CD14-positive monocyte (primary cell): ENCODE results near the gene FOXP1. TPM values are rescaled to one million over a fixed set of nuclear protein-coding genes. Genes with fewer than 3 reads are reported as not detected.

Experiments used
- DNase-seq, 3 donors: peaks; one replicate each; pipeline ENCODE4 v3.0.0-alpha.2; 2011 to 2022
- H2AFZ ChIP-seq: 2 replicates; pipeline ENCODE4 v1.6.0; 2012; ENCODE audit warnings: mild to moderate bottlenecking, low read depth, low read length, inconsistent platforms; ENCODE audit not compliant: insufficient read depth, poor library complexity, severe bottlenecking
- H3K27ac ChIP-seq, 2 donors: 1 replicate in 1 of 2; 2 replicates in 1 of 2; pipeline ENCODE4 v1.5.1; 2012 to 2013; ENCODE audit warnings: low read length in 2 of 2, control low read depth in 1 of 2, inconsistent platforms in 1 of 2, low read depth in 1 of 2, mild to moderate bottlenecking in 1 of 2
- H3K27me3 ChIP-seq, 2 donors: one replicate each; pipeline versions ENCODE4 v1.6.0 to v1.6.1; 2011 to 2013; ENCODE audit warnings: low read length in 2 of 2; ENCODE audit not compliant: control insufficient read depth in 2 of 2, insufficient read depth in 2 of 2
- H3K36me3 ChIP-seq, 2 donors: replicated peaks in 1 of 2; 1 replicate in 1 of 2; 2 replicates in 1 of 2; pipeline versions ENCODE4 v1.5.1 to v1.6.1; 2012 to 2013; ENCODE audit warnings: low read length in 2 of 2, control low read depth in 1 of 2, inconsistent platforms in 1 of 2, mild to moderate bottlenecking in 1 of 2; ENCODE audit not compliant: insufficient read depth in 2 of 2, control insufficient read depth in 1 of 2
- H3K4me1 ChIP-seq, 2 donors: 1 replicate in 1 of 2; 2 replicates in 1 of 2; pipeline versions ENCODE4 v1.5.1 to v1.6.1; 2012 to 2013; ENCODE audit warnings: low read length in 2 of 2, control low read depth in 1 of 2, inconsistent platforms in 1 of 2, mild to moderate bottlenecking in 1 of 2, moderate library complexity in 1 of 2; ENCODE audit not compliant: insufficient read depth in 2 of 2, control insufficient read depth in 1 of 2
- H3K4me2 ChIP-seq: replicated peaks from 2 replicates; pipeline ENCODE3; 2012; ENCODE audit warnings: low read length, moderate library complexity, mild to moderate bottlenecking; ENCODE audit not compliant: poor library complexity, severe bottlenecking; ENCODE audit errors: extremely low read depth
- H3K4me3 ChIP-seq, 3 experiments: fragments of 200-600 bp in 1 of 3; sonication (generic) in 1 of 3; replicated peaks in 1 of 3; 1 replicate in 2 of 3; 2 replicates in 1 of 3; pipeline ENCODE4 v1.5.1; 2011 to 2013; ENCODE audit warnings: low read length in 3 of 3, mild to moderate bottlenecking in 3 of 3, control low read depth in 2 of 3, low read depth in 2 of 3, inconsistent platforms in 1 of 3, moderate library complexity in 1 of 3
- H3K79me2 ChIP-seq: 2 replicates; pipeline ENCODE4 v1.6.0; 2012; ENCODE audit warnings: mild to moderate bottlenecking, control low read depth, inconsistent platforms, low read length, moderate library complexity; ENCODE audit not compliant: insufficient read depth
- H3K9ac ChIP-seq: 2 replicates; pipeline ENCODE4 v1.6.0; 2017; ENCODE audit warnings: low read length, mild to moderate bottlenecking; ENCODE audit not compliant: insufficient read depth, poor library complexity, severe bottlenecking
- H3K9me3 ChIP-seq, 2 donors: replicated peaks in 1 of 2; 1 replicate in 1 of 2; 2 replicates in 1 of 2; pipeline versions ENCODE4 v1.5.1 to v1.6.1; 2012 to 2013; ENCODE audit warnings: low read length in 2 of 2, control low read depth in 1 of 2; ENCODE audit not compliant: control insufficient read depth in 1 of 2, insufficient read depth in 1 of 2
- H4K20me1 ChIP-seq: 2 replicates; pipeline ENCODE4 v1.6.0; 2012; ENCODE audit warnings: mild to moderate bottlenecking, low read length, control low read depth, moderate library complexity; ENCODE audit not compliant: insufficient read depth
- H3K27ac Mint-ChIP-seq, 7 donors: one replicate each; pipeline ENCODE4 v1.8.0; 2020; ENCODE audit warnings: mild to moderate bottlenecking in 7 of 7, mixed read lengths in 7 of 7, moderate library complexity in 6 of 7, inconsistent platforms in 2 of 7
- H3K27me3 Mint-ChIP-seq, 3 donors: one replicate each; pipeline ENCODE4 v1.8.0; 2021 to 2022; ENCODE audit warnings: low read depth in 3 of 3, mild to moderate bottlenecking in 3 of 3, mixed read lengths in 3 of 3, moderate library complexity in 3 of 3, inconsistent platforms in 1 of 3
- H3K36me3 Mint-ChIP-seq, 2 donors: one replicate each; pipeline ENCODE4 v1.8.0; 2020; ENCODE audit warnings: mixed read lengths in 2 of 2, inconsistent platforms in 1 of 2, mild to moderate bottlenecking in 1 of 2
- H3K4me1 Mint-ChIP-seq: one replicate; pipeline ENCODE4 v1.8.0; 2020; ENCODE audit warnings: mild to moderate bottlenecking, mixed read lengths
- H3K4me3 Mint-ChIP-seq, 2 donors: one replicate each; pipeline ENCODE4 v1.8.0; 2020; ENCODE audit warnings: mild to moderate bottlenecking in 2 of 2, mixed read lengths in 2 of 2, moderate library complexity in 1 of 2
- H3K9me3 Mint-ChIP-seq, 7 donors: one replicate each; pipeline ENCODE4 v1.8.0; 2020 to 2022; ENCODE audit warnings: mixed read lengths in 7 of 7, mild to moderate bottlenecking in 6 of 7, moderate library complexity in 6 of 7, inconsistent platforms in 2 of 7
- WGBS: methylation state at CpG from one replicate; pipeline ENCODE4 v1.1.5; 2013; ENCODE audit warnings: missing lambda C conversion rate; ENCODE audit not compliant: insufficient coverage; 5-methylcytosine and 5-hydroxymethylcytosine counted together
- intact Hi-C, 2 donors: fragments of 100-400 bp; cut with micrococcal nuclease; formaldehyde crosslinking; loops; one replicate each; pipeline versions ENCODE4 v1.15.0 to v1.15.1; 2023
- polyA plus RNA-seq, 3 donors: library from polyadenylated mRNA; depleted of rRNA in 1 of 3; unstranded in 2 of 3; stranded (reverse) in 1 of 3; fragments of 300-500 nt in 2 of 3; fragments of >200 nt in 1 of 3; fragmentation: Illumina TruSeq in 2 of 3; gene quantifications; 1 replicate in 2 of 3; 2 replicates in 1 of 3; pipeline ENCODE4 v1.2.3, GENCODE V29; 2012 to 2021
- TF ChIP-seq, protein P1 (sequence below): fragments of 200-600 bp; IDR thresholded peaks from one replicate; pipeline ENCODE4 v1.8.0; 2022; ENCODE audit warnings: antibody characterized with exemption, mild to moderate bottlenecking

The FOXP1 gene
- polyA plus RNA-seq, 3 donors: 25.7 to 42.6 (median 27.8) TPM

GRCh38 chr3:71611099-71611498 is 27.6 kb upstream of the FOXP1 start:
- H3K36me3 Mint-ChIP-seq: peaks cover 0 to 2% of the 10 kb centered on the region in 2 donors

GRCh38 chr3:71607364-71607763 is 23.8 kb upstream of the FOXP1 start:
- H2AFZ ChIP-seq: no peak overlapping the region
- no peaks in the 10 kb centered on the region for H3K79me2 ChIP-seq
- no peaks in the 10 kb centered on the region for H3K36me3 ChIP-seq
- no peaks in the 10 kb centered on the region for H4K20me1 ChIP-seq
- peaks cover 0 to 2% of the 10 kb centered on the region in 2 donors for H3K36me3 Mint-ChIP-seq
- no peaks in the 10 kb centered on the region for H3K4me1 ChIP-seq
- TF ChIP-seq, protein P1, sequence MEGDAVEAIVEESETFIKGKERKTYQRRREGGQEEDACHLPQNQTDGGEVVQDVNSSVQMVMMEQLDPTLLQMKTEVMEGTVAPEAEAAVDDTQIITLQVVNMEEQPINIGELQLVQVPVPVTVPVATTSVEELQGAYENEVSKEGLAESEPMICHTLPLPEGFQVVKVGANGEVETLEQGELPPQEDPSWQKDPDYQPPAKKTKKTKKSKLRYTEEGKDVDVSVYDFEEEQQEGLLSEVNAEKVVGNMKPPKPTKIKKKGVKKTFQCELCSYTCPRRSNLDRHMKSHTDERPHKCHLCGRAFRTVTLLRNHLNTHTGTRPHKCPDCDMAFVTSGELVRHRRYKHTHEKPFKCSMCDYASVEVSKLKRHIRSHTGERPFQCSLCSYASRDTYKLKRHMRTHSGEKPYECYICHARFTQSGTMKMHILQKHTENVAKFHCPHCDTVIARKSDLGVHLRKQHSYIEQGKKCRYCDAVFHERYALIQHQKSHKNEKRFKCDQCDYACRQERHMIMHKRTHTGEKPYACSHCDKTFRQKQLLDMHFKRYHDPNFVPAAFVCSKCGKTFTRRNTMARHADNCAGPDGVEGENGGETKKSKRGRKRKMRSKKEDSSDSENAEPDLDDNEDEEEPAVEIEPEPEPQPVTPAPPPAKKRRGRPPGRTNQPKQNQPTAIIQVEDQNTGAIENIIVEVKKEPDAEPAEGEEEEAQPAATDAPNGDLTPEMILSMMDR: no peak
- intact Hi-C loops: no loop called here
- H3K4me3 ChIP-seq: no peak overlapping the region
- no peak overlapping the region for H3K27ac Mint-ChIP-seq
- H3K4me2 ChIP-seq: no peak overlapping the region
- DNase-seq: no peak
- H3K4me1 Mint-ChIP-seq: no peaks in the 10 kb centered on the region
- H3K27me3 ChIP-seq: no peaks in the 10 kb centered on the region
- WGBS: 100% methylated on average over 2 of the region's 2 CpGs
- H3K27me3 Mint-ChIP-seq: peaks cover 0 to 2% (median 2%) of the 10 kb centered on the region in 3 donors
- H3K9me3 Mint-ChIP-seq: peaks cover 4 to 18% (median 8%) of the 10 kb centered on the region in 7 donors
- no peak overlapping the region for H3K9ac ChIP-seq
- no peak overlapping the region for H3K27ac ChIP-seq
- H3K4me3 Mint-ChIP-seq: no peak overlapping the region
- H3K9me3 ChIP-seq: peaks cover 0 to 6% of the 10 kb centered on the region in 2 donors

More at GRCh38 chr3:71611099-71611498, 27.6 kb upstream of the FOXP1 start:
- Histone ChIP-seq H3K4me1 (no peaks in the 10 kb centered on the region), H3K4me2 (no peak overlapping the region), H3K9me3 (peaks cover 0 to 6% of the 10 kb centered on the region in 2 donors), H3K9ac (no peak overlapping the region), H3K79me2 (no peaks in the 10 kb centered on the region), H4K20me1 (no peaks in the 10 kb centered on the region), H3K27me3 (no peaks in the 10 kb centered on the region), H3K4me3 (no peak overlapping the region), H2AFZ (no peak overlapping the region), H3K27ac (no peak overlapping the region), H3K36me3 (no peaks in the 10 kb centered on the region)
- Mint-ChIP-seq H3K9me3 (peaks cover 4 to 14% (median 8%) of the 10 kb centered on the region in 7 donors), H3K4me1 (no peaks in the 10 kb centered on the region), H3K27ac (no peak overlapping the region), H3K4me3 (no peak overlapping the region), H3K27me3 (peaks cover 0 to 4% (median 2%) of the 10 kb centered on the region in 3 donors)
- DNase-seq: no peak
- TF ChIP-seq, protein P1: no peak
- 100% methylated on average over 1 of the region's 3 CpGs for WGBS
- intact Hi-C loops: no loop called here
